Measurements from ENCODE around the gene CARHSP1.

DNA sequence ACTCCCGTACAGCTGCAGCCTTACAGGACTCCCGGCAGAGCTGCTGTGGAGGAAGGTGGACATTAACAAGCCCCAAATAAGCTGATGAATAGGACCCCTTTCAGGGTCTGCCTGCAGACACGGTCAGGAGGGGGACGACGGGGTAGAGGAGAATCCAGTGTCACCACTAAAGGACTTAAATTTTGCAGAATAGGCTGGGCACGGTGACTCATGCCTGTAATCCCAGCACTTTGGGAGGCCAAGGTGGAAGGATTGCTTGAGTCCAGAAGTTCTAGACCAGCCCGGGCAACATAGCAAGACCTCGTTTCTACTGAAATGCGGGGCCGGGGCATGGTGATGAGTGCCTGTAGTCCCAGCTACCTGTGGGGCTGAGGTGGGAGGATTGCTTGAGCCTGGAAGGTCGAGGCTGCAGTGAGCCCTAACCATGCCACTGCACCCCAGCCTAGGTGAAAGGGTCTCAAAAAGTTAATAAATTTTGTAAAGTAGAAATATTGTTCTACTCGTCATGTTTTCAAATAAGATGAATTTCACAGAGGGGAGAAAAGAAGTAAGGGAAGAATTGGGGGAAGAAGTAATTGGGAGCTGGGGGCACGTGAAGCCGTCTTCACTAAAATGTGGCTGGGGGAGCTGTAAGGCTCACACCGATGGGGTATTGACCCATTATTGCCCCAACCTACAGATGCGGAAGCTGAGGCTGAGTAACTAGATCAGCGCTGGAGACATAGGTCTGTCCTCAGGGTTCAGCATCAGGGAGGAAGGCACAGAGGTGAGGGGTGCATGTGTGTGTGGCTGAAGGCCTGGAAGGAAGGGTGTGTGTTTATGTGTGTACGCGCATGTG is 18.0 kb upstream of the CARHSP1 start:
- TF ChIP-seq, protein P1, sequence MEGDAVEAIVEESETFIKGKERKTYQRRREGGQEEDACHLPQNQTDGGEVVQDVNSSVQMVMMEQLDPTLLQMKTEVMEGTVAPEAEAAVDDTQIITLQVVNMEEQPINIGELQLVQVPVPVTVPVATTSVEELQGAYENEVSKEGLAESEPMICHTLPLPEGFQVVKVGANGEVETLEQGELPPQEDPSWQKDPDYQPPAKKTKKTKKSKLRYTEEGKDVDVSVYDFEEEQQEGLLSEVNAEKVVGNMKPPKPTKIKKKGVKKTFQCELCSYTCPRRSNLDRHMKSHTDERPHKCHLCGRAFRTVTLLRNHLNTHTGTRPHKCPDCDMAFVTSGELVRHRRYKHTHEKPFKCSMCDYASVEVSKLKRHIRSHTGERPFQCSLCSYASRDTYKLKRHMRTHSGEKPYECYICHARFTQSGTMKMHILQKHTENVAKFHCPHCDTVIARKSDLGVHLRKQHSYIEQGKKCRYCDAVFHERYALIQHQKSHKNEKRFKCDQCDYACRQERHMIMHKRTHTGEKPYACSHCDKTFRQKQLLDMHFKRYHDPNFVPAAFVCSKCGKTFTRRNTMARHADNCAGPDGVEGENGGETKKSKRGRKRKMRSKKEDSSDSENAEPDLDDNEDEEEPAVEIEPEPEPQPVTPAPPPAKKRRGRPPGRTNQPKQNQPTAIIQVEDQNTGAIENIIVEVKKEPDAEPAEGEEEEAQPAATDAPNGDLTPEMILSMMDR (IDR thresholded peaks at IDR 0.05): no peak
- no peak for TF ChIP-seq EZH2phosphoT487 (IDR thresholded peaks at IDR 0.05)
